NK-92 (cell line): ENCODE data around the gene TRA2A.
"Not testable (repeated sequence)": the region's sequence is repeated elsewhere in the genome, so short reads cannot be mapped to it uniquely, and the experiment has no call there.

ENCODE experiments used
- DNase-seq: peaks from one replicate; lab custom pipeline; 2025; ENCODE audit not compliant: unreplicated experiment; lab: John Stamatoyannopoulos, UW

Gene TRA2A

GRCh38 chr7:23513746-23514145, 18.0 kb downstream of the TRA2A start:
- DNase-seq, result not testable (repeated sequence)

DNA sequence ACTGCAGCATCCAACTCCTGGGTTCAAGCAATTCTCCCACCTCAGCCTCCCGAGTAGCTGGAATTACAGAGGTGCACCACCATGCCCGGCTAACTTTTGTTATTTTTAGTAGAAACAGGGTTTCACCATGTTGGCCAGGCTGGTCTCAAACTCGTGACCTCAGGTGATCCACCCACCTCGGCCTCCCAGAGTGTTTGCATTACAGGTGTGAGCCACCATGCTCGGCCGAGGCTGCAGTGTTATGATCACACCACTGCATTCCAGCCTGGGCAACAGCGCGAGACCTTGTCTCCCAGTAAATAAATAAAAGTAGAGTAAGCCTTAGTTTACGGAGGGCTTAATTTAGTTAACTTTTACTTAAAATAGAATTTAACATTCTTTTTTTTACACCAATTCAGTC, 37.8 kb downstream of the TRA2A start:
- DNase-seq, result no peak

GRCh38 chr7:23491502-23491901, 40.3 kb downstream of the TRA2A start:
- DNase-seq, result no peak

GRCh38 chr7:23490357-23491135, 41.2 kb downstream of the TRA2A start:
- no peak for DNase-seq

- DNase-seq, result not testable (repeated sequence)
Observed at GRCh38 chr7:23488714-23489113, 43.1 kb downstream of the TRA2A start.

- no peak for DNase-seq
Observed at GRCh38 chr7:23487670-23488069, 44.1 kb downstream of the TRA2A start.

- DNase-seq, result no peak
Observed at GRCh38 chr7:23486002-23486773, 45.6 kb downstream of the TRA2A start.

- no peak for DNase-seq
Observed at GRCh38 chr7:23482686-23483085, 49.1 kb downstream of the TRA2A start.

DNA sequence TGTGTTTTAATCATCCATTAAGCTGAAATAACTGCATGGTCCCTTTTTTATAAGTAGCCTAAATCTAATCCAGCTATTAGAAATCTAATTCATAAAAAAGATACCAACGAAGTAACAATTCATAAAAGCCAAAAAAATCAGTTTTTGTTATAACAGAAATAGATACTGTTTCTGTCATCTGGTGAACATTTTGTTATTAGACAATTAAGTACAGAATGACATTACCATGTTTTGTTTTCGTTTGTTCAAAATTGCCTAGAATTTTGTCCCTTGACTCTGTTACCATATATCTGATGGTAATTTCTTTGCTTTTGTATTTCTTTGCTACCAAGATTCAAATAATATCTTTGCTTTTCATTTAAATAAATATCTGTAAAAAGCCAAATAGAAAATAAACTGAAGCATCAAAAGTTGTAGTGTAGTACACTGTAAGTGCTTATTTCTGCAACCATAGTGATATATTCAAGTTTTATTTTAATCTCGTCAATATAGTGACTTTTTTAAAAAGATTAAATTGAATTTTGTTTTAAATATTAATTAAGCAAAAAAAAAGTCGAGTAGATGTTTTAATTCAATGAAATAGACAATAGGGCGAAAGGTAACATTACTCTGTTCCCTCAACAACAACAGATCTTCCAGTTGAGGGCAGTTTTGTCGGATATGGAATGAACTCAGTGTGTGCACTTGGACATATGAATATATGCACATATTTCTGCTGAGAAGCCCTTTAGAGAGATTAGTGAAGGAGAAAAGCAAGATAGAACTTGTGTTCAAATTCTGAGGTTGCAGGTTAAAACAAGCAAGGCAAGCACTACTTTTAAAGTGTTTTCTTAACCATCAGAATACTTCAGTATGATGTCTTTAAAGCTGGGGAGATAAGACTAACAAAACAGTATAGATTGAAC, 53.6 kb downstream of the TRA2A start:
- no peak for DNase-seq

- no peak for DNase-seq
Observed at GRCh38 chr7:23477157-23477499, 54.7 kb downstream of the TRA2A start.

DNA sequence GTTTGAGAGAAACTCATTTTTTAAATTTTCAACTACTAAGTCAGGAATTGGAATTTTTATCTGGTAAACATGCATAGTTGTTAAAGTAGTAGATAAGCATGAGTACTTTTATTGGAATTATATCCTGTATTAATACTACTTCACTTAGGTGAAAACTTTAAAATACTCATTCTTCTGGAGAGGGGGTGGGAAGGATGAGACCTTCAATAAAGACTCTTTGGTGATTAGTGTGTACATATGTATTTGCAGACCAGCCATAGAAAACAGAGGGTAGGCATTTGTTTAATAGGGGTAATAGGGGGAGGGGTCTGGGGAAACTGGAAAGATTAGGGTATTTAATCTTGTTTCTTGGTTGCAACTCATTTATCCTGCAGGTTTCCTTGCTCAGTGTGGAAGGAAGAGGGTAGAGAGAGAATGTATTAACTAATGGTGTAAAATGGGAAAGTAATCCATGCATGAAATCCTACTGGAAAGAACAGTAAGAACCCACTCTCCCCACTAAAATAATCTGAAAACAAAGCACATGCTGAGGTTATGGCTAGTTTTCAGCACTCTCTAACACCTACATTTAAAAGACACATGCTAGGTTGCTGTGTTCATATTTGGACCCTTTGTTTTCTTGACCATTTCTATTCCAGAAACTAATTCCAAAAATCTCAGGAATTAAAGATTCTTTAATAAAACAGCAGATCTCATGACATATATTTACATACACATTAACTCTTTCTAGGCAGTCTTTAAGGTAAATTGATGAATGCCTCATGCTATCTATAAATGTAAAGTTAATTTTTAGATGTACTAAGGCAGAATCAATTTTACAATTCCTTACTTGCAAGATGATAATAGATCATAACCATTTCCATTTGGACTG, 55.3 kb downstream of the TRA2A start:
- no peak for DNase-seq

DNA sequence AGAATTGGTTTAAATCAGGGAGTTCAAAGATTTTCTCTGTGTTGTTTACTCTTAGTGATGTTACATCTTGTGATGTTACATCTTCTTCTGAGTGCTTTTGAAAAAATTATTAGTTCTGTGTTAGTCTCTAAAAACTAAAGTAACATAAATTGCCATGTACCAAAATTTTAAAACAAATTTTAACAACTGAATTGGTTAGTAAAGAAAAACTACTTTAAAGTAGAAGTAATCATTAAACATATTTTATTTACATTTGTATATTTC, 56.3 kb downstream of the TRA2A start:
- DNase-seq, result no peak

DNA sequence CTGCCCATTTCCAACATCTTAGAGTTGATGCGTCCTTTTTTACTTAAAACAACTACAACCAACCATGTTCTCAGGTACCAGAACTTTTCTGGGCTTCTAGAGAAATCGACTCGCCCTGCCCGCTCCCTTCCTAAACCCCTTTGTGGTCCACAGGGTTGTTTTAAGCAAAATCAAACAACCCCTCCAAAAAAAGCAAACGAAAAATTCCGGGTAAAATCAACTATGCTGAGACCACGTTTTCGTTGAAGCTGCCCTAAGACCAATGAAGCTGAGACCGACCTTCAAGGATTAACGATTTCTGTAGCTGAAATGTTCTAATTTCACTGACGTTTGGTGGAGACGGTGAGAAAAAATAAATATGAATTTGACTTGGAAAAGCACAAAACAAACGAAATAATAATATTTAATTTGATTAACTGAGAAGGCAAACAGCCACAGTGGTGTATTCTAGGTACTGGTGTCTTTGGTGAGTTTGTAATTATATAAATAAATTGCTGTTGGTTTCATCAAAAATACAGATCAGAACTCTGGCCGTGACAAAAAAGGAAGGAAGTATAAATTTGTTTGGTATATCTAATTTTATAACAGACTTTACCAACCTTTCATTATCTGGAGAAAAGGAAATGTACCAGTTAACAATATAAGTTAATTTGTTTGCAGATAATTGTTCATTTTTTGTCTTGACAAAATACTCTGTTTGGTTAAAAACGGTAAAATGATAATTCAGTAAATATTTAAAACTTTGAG, 56.8 kb downstream of the TRA2A start:
- no peak for DNase-seq

GRCh38 chr7:23474094-23474828, 57.5 kb downstream of the TRA2A start:
- no peak for DNase-seq

DNA sequence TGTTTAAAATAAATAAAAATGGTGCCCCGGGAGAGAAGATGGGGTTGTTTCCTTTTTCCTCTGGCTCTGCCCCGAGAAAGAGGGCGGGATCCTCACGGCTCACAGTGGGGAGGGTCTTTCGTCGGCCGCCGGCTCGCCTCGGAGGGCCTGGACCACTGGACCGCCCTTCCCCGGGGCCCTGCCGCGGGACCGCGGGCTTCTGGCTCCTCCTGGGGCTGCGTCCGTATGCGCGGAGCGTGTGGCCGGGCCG, 58.0 kb downstream of the TRA2A start:
- no peak for DNase-seq

- no peak for DNase-seq
Observed at GRCh38 chr7:23472956-23473843, 58.6 kb downstream of the TRA2A start.

DNA sequence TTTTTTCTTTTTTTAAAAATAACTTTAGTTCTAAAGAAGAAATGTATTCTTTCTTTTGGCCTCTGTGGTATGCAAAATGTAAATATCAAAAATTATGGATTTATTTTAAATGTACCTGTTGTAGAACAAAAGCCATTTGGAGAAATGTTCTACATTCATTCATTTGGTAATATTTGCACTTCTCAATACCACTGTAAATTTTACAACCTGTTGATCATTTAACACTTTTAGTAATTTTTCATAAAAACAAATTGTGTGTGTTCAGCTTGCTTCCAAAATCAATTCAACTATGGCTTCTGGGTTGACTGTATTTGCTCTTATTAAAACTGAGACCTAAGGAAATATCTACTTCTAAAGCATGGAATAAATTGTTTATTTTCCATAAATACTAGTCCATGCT, 59.2 kb downstream of the TRA2A start:
- no peak for DNase-seq

DNA sequence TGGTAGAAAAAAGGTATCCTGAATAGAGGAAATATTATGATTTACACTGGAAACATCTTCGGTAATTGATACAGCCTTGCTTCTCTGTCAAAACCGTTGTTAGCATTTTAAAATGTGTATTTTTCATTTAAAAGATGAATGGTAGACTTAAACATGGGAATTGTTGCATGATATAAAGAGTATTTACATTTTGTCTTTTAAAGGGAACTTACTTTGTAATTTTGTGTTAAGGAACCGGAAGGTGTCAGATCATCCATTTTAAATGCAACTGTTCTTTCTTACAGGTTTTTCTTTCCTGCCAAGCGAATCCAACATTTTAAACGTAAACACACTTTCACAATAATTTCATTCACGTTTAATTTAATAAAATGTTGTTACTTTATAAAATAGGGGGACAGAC, 59.7 kb downstream of the TRA2A start:
- DNase-seq, result no peak
